HG02623 (cell line): Measurements from ENCODE around the gene PIP5K1C.

ENCODE experiments used
- ATAC-seq: cut with Tn5 transposase; IDR thresholded peaks from one replicate; pipeline ENCODE4 v1.9.1; 2021; ENCODE audit warnings: moderate library complexity; ENCODE audit not compliant: unreplicated experiment

Gene PIP5K1C

DNA sequence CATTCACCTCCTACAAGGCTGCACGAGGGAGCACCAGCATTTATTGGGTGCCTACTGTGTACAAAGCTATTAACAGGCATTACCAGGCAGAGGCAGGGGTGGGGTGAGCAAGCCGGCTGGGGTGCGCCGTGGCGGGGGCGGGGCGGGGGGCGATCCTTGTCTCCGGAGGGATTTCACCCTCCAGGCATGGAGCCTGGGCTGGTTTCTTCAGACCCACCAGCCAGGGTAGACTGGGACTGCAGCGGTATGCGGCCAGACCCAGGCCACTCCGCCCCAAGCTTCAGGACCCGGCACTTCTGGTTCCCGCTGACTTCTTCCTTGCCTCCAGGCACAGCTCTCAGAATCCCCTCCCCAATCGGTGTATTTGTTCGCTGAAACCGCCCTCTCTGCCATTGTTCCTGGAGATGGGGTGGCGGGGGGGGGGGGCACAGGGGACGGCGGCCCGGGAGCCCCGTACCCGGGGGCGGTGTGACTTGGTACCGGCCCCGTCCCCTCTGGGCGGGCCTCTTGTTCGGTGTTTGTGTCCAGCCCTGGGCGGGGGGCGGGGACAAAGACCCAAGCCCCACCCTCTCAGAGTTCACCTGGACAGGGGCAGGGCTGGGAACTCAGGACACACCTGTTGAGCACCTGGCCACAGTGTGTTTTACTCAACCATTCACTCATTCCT is 22.3 kb upstream of the PIP5K1C start:
- no peak for ATAC-seq

DNA sequence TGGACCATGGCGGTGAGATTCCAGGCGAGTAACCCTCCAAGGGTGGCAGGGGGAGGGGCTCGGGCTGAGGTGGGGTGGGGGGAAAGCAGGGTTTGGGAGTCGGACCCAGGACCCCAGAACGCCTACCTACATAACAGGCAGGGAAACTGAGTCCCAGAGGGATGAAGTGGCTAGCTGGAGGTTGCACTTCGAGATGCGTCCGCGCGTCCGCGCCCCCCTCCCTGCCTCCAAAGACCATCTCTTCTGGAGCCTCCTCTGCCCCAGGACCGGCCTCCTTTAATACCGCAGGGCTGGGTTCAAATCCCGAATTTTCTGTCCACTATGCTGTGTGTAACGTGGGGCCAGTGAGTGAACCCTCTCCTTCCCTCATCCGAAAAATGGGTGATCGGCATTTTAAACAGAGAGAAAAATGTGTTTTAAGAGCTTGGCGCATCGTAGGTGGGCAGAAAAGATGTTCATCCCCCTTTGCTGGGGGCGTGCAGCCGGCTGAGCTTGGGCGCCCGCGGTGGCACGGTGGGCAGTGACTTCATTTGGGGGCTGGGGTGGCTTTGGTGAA is 21.7 kb upstream of the PIP5K1C start:
- ATAC-seq, result no peak

DNA sequence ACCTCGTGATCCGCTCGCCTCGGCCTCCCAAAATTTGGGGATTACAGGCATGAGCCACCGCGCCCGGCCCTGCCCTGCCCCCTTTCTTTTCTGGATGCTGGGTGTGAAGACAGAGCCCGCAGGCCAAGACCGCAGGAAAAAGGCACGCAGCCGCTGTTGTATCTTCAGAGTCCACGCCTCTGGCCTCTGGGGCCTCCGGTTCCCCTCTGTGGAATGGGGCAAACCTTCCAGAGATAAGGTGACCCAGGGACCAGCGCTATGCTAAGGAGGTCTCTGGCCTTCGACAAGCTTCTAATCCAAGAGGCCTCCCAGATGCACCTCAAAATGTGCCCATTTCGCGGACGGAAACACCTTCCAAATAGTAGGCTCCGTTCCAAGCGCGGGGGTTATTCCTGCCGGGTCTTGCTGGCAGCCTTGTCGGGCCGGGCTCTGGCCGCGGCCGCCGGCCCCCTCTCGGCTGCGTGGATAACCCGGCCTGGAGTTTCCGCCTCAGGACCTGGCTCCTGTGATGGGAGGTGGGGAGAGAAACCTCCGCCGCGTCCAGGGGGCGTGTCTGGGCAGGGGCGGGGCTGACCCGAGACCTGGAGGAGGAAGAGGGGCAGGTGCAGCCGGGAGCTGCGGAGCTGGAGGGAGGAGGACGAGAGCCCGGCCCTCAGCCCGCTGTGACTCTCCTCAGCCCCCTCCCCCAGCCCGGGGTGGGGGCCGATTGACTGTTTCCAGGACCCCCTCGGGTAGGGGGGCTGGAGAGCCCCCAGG is 21.0 kb upstream of the PIP5K1C start:
- ATAC-seq, result no peak

DNA sequence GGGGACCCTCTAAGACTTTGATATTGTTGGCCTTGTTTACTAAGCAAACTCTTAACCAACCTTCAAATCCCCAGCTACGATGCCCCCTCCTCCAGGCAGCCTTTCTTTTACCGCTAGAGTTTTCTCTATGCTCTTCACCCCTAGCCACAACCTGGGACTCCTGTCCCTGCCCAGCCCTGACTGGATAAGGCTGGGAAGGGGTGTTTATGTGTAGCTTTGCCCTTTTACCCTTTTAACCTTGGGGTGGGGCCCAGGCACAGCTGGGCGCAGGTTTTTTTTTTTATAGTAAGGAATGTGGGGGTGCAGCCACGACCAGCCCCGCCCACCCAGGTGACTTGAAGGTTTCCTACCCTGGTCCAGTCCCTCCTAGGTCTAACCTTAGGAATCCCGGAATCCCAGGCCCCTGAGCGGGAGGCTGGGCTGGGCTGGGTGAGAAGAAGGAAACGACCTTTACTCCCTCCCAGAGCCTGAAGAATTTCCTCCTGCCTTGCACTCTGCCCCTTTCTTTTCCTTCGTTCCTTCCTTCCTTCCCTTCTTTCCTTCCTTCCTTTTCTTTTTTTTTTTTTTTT is 20.2 kb upstream of the PIP5K1C start:
- no peak for ATAC-seq

DNA sequence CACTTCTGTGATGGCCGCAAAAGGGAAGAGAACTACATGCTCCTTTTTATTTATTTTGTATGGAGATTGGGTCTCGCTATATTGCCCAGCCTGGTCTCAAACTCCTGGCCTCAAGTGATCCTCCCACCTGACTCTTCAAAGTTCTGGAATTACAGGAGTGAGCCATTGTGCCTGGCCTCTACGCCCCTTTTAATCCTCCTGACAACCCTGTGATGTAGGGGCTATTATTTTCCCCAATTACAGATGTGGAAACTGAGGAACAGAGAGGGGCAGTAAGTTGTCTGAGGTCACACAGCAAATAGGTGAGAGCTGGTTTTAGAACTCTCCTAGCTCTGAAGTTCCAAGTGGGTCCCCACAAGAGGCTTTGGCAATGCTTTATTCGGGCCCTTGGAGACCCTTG is 19.6 kb upstream of the PIP5K1C start:
- no peak for ATAC-seq

DNA sequence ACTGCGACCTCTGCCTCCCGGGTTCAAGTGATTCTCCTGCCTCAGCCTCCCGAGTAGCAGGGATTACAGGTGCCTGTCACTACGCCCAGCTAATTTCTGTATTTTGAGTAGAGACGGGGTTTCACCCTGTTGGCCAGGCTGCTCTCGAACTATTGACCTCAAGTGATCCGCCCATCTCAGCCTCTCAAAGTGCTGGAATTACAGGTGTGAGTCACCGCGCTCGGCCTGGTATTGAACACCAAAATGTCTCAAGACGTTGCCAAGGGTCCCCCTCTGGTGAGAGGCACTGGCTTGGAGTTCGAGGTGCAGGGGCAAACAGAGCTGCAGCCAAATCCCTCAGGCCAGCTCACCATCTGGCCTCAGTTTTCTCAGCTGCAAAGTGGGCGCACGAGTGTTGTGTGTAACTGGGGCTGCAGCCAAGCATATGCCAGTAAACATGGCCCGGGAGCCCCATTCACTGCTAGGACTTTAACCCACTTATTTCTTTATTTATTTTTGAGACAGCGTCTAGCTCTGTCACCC is 15.9 kb upstream of the PIP5K1C start:
- ATAC-seq, result no peak

DNA sequence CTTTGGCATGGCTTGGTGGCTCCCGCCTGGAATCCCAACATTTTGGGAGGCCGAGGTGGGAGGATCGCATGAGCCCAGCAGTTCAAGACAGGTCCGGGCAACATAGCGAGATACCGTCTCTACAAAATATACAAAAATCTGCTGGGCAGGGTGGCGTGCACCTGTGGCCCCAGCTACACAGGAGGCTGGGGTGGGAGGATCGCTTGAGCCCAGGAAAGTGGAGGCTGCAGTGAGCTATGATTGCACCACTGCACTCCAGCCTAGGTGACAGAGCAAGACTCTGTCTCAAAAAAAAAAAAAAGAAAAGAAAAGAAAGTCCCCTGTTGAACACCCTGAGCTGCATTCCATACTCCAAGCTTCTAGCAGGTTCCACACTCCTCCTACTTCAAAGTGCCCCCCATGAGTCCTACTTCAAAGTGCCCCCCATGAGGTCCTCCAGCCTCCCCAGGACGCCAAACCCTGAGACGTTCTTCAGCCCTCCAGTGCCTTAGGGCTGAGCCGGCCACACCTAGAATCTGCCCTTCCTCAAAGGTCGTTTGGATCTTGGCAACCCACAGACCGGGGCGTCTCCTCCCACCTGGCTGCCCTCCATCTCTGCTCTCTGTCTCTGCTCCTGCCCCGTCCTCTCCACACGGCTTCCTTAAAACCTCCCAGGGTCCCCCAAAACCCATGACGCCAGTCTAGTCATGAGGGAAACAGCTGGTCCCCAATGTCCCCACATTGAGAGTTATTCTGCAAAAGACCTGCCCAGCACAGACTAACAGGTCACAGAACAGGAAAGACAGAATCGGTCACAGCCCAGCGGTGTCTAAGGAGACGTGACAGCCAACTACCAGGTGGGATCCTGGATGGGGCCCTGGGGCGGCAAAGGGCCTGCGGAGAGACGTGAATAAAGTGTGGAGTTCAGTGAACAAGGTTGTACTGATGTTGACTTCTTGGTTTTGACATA is 12.7 kb upstream of the PIP5K1C start:
- no peak for ATAC-seq

DNA sequence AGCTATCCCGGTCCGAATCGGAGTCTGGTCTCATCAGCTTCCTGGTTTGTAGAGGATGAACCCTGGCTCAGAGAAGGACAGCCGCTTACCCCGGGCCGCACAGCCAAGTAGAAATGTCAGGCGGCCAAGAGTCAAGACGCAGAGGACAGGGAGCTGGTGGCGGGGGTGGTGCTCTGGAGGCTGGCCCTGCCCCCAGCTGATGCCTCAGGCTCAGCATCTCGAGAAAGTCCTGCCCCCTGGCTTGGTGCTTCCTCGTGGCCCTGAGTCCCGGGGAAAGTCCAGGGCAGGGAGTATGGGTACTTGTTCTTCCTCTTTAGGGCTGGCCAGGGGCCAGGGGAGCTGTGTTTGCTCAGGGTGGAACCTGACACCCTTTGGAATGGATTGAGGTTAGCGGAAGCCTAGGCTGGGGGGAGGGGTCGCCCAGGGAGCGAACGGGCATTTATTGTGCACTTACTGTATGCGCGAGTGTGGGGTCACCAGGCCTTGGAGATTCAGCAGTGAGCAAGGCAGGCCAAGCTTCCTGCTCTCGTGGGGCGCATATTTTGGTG is 10.1 kb upstream of the PIP5K1C start:
- ATAC-seq, result no peak

DNA sequence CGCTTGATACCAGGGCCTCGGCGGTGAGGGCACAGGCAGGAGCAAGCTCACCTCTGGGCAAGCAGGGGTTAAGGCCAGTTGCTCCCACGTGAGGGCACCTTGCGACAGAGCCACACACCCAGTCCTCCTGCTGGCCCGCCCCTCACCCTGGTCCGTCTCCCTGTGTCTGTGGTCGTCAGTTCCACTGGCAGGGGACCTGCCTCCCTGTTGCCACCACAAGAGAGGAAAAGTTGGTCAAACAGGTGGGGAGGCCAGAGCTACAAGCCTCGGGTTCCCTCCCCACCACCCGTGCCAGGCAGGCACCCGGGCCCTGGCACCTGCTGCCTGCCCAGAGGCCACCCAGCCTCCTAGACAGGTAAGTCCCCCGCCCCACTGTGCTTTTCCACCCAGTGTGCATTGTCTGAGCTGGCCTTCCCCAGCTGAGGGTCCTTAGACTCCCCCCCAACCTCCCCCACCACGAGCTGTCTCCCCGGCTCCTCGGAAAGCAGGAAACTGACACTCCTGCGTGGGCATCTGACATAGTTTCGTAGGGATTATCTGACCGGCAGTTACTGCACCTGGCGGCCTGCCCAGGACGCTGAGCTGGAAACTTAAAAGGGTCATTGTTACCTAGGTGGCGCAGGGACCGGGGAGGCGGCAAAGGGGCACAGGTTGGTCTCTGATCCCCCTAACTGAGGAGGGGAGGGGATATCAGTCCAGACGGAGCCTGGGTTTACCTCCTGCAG is 8.1 kb upstream of the PIP5K1C start, which contains the start of gene TJP3:
Gene TJP3 (plus strand): TSS at position 178 of the 725 bp plus-strand sequence. CDS start 20,049 bp downstream, outside the sequence.
- ATAC-seq, result no peak

DNA sequence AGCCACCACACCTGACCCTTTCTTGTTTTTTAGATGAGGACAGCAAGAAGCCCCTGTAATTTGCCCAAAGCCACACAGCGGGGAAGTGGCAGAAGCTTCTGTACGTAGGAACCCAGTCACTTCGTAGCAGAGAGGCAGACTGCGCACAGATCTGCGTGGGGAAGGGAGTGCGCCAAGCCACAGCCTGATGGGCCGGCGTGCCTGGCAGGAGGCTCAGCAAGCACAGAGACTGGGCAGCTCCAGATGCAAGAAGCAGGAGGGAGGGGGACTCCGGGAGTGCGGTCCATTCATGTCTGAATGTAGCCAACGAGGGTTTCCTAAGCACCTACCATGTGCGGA is 7.6 kb upstream of the PIP5K1C start:
- no peak for ATAC-seq

DNA sequence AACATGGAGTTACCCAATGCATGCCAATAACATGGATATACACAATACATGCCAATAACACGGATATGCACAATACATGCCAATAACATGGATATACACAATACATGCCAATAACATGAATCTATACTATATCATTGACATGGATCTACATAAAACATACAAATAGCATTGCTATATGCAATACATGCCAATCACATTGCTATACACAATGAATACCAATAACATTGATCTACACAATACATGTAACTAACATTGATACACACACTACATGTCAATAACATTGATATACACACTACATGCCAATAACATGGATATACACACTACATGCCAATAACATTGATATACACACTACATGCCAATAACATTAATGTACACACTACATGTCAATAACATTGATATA is 932 bp upstream of the PIP5K1C start:
- ATAC-seq, result no peak

DNA sequence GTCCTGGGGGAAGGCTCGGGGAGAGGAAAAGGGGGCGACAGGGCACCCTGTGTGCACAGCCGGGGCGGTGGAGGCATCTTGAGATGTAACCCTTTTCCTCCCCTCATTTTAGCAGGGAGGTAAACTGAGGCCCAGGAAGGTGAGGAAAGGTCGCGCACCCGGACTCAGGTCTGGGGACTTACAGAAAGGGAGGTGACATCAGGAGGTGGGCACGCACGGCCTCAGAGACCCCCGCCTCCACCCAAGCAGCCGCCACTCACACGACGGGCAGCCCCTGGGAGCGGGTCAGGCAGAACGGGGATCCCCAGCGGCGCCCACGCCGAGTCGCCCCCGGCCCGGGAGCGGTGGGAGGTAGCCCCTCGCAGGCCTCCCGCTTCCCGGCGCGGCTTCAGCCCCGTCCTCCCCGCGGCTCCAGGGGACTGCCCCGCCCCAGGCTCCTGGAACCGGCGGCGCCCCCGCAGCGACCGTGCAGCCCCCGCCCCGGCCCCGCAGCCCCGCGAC is 477 bp downstream of the PIP5K1C start:
- no peak for ATAC-seq

DNA sequence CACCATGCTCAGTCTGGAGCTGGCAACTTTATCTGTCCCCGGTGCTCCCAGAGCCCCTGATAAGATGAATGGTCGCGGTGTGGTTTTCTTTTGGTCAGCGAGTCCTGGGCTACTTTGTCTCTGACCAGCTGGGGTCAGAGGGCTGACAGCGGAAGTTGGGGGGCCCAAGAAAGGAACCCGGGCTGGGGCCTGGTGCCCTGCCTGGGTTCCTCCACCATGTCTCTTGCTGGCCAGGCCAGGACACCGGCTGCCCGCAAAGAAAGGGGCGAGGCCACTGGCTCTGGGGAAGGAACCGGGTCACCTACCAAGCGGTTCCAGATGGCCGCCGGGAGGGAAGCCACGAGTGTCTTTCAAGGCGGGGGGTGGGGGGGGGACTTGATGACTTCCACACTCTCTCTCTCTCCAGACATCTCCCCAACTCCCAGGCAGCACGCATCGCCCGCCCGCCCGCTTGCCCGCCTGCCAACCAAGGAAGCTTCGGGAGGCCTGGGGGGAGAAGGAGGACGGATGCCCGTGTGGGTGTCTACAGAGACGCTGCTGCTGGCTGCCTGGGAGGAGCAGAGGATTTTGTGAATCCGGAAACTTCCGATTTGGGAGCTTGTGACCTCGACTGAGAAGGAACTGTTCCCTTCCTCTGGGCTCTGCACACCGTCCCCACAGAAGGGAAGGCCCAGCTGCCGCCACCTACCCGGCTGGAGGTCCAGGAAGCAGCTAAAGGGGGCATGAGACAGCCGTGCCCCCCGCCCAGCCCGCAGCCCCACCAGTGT is 1.1 kb downstream of the PIP5K1C start:
- no peak for ATAC-seq

DNA sequence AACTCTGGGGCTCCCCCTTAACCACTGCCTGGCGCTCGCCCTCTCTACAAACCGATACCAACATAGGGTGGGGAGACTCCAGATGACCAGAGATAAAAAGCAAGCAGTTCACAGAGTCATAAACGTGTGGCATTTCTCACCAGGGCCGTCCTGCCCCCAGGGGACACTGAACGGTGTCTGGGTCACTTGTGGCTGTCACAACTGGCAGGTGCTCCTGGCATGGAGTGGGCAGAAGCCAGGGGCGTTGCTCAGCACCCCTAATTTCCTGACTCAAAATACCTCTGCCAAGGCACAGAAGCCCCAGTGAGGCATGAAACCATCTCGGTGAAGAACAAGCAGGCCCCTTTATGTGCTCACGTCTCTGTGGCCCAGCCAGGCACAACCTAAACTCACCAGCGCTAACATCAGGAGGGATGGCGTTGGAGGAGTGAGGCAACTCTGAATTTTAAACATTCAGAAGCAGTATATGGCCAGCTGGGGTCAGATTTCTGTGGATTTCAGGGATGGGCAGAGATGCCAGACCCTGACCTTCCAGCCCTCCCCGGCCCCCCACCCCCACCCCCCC is 1.8 kb downstream of the PIP5K1C start:
- no peak for ATAC-seq

DNA sequence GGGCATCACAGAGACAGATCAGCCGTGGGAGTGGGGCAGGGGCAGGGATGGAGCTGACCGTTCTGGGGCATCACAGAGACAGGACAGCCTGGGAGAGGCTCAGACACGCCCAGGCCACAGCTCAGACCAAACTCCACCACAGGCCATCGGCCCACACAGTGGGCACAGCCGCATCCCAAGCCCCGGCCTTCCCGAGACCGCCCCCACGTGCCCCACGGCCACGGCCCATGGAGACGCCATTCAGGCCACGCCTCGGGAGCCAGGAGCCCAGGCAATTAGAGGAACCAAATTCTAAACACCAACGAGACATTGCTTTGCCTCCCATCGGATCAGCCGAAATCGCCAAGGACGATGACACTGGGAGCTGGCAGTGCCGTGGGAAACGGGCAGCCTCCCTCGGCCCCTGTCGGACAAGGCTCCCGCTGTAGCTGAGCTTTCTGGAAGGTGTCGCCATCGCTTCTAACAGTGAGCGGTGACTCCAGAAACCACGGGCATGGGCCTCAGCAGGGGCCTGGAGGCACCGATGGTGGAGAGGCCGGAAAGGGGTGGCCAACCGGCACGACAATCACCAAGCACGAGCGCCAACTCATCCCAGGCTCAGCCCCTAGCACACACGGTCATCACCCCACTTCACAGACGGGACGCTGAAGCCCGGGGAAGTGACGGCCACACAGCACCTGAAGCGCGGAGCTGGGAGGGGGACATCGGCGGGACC is 2.4 kb downstream of the PIP5K1C start:
- no peak for ATAC-seq

DNA sequence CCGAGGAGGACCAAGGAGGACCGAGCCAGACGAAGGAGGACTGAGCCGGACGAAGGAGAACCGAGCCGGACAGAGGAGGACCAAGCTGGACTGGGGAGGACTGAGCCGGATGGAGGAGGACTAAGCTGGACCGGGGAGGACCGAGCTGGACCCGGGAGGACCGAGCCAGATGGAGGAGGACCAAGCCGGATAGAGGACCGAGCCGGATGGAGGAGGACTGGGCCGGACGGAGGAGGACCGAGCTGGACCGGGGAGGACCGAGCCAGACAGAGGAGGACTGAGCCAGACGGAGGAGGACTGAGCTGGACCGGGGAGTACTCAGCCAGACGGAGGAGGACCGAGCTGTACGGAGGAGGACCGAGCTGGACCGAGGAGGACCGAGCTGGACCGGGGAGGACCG is 3.2 kb downstream of the PIP5K1C start:
- no peak for ATAC-seq

DNA sequence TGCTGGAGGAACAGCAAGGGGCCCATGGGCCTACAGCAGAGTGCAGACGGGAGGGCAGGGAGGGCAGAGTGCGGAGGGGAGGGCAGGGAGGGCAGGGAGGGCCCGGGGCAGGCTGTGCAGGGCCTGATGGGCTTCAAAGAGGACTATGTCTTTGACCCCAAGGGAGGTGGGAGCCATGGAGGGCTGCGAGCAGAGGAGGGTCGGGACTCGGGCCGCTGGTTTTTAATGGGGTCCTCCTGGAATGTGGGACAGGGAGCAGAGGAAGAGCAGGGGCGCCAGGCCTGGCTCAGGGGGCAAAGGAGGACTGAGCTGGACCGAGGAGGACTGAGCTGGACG is 3.6 kb downstream of the PIP5K1C start:
- no peak for ATAC-seq
